ENCODE results near the gene ZDHHC8. TPM values are rescaled to one million over a fixed set of nuclear protein-coding genes. Genes with fewer than 3 reads are reported as not detected.

ZDHHC8 gene
- total and polyA plus RNA-seq, 10 of the 15 experiments (the other 5 are each of a cell fraction or from before 2014, with no cell fraction given) = 0.03 to 46.3 (median 5.3) TPM

DNA sequence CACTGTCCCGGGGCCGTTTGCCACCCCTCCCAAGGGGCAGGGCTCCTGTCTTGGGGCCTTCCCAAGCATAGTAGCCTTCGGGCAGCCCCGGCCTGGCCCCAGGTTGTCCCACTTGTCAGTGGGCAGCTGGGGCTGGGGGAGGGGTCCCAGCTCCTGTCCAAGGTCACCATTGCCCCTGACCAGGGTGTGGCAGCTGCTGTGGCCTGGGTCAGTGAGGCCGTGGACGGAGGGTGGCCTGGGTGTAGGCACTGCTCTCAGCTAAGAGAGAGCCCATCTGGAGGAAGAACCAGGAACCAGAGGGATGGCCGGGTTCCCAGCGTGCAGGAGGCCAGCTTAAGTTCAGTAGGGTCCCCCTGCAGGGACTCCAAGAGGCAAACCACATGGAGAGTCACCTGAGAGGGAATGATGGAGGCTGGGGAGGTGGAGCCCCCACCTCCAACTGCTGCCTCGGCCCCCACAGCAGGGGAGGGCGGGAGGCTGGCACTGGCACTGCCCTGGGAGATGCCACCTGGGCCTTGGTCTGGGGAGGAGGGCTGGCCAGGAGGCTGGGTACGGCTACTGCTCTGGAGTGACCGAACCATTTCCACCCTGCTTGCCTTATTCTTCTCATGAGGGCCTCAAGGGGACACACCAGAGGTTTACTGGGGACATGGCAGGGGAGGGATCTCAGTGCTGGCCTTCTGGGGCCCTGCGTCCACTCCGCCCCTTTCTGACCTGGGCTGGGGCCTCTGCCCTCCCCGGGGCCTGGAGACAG, 26.0 kb downstream of the ZDHHC8 start:
- in situ Hi-C loops (cut with MboI) (loop anchor here (10.0 kb wide), 2 partner anchors 107 to 137 kb away; partner anchors contain the start of gene RTN4R), intact Hi-C loops (cut with micrococcal nuclease; ENCODE audit: unreplicated experiment) (loop anchor here (1.0 to 5.0 kb wide), 5 partner anchors 80 to 340 kb away; partner anchors contain the start of genes KLHL22 and RTN4R)
- H3K9me3 ChIP-seq (replicated peaks; ENCODE audit: control insufficient read depth, insufficient read depth, low read length) = no peaks in the 10 kb centered on the region
- RAD21 ChIA-PET (ENCODE audit: unreplicated experiment) = interaction anchor here (0.8 to 1.3 kb wide), 6 partner anchors 11 to 129 kb away, joined by 3 to 21 read pairs (median 4); no protein-coding TSS in a partner anchor
- DNase-seq (ENCODE audit: low read depth, low spot score) (no peak), FAIRE-seq (no peak), ATAC-seq (no peak)
- TF ChIP-seq SPI1 (IDR thresholded peaks at IDR 0.05; ENCODE audit: borderline replicate concordance, insufficient read depth, low read depth, low read length) = no peak
- no peak for TF ChIP-seq FOXK2 (IDR thresholded peaks at IDR 0.05)
- TF ChIP-seq ASH2L (IDR thresholded peaks at IDR 0.05; ENCODE audit: borderline replicate concordance, low read depth) = no peak
- TF ChIP-seq RAD21 (IDR thresholded peaks at IDR 0.05; ENCODE audit: insufficient read depth, low read depth, low read length) = no peak
- TF ChIP-seq, protein P1, sequence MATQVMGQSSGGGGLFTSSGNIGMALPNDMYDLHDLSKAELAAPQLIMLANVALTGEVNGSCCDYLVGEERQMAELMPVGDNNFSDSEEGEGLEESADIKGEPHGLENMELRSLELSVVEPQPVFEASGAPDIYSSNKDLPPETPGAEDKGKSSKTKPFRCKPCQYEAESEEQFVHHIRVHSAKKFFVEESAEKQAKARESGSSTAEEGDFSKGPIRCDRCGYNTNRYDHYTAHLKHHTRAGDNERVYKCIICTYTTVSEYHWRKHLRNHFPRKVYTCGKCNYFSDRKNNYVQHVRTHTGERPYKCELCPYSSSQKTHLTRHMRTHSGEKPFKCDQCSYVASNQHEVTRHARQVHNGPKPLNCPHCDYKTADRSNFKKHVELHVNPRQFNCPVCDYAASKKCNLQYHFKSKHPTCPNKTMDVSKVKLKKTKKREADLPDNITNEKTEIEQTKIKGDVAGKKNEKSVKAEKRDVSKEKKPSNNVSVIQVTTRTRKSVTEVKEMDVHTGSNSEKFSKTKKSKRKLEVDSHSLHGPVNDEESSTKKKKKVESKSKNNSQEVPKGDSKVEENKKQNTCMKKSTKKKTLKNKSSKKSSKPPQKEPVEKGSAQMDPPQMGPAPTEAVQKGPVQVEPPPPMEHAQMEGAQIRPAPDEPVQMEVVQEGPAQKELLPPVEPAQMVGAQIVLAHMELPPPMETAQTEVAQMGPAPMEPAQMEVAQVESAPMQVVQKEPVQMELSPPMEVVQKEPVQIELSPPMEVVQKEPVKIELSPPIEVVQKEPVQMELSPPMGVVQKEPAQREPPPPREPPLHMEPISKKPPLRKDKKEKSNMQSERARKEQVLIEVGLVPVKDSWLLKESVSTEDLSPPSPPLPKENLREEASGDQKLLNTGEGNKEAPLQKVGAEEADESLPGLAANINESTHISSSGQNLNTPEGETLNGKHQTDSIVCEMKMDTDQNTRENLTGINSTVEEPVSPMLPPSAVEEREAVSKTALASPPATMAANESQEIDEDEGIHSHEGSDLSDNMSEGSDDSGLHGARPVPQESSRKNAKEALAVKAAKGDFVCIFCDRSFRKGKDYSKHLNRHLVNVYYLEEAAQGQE (IDR thresholded peaks at IDR 0.05; ENCODE audit: low read depth, low read length) = no peak
- no peak for TF ChIP-seq ZNF274 (IDR thresholded peaks at IDR 0.05; ENCODE audit: insufficient read depth, insufficient read length)
- TF ChIP-seq SIN3A (IDR thresholded peaks at IDR 0.05; ENCODE audit: low read depth, low read length) = no peak
- TF ChIP-seq TBL1XR1 (IDR thresholded peaks at IDR 0.05; ENCODE audit: low read depth, low read length) = no peak
- no peaks in the 10 kb centered on the region for H3K36me3 ChIP-seq (ENCODE audit: control insufficient read depth in 2 of 2, insufficient read depth in 2 of 2, low read length in 1 of 2)
- H2AFZ ChIP-seq (ENCODE audit: control insufficient read depth, low read depth, low read length) = no peak overlapping the region
- H3K4me2 ChIP-seq (ENCODE audit: control insufficient read depth, insufficient read depth) = no peak overlapping the region
- CTCF ChIA-PET = interaction anchor here (0.7 to 2.5 kb wide), 18 partner anchors 9 to 186 kb away, joined by 3 to 29 read pairs (median 3); no protein-coding TSS in a partner anchor
- no peak overlapping the region for H3K9ac ChIP-seq (ENCODE audit: control insufficient read depth, insufficient read depth, low read length)
- SMC1A ChIA-PET (ENCODE audit: uncharacterized antibody, unreplicated experiment) = interaction anchor here (0.9 to 1.1 kb wide), 2 partner anchors 129 to 299 kb away, joined by 3 read pairs; no protein-coding TSS in a partner anchor
- BruUV-seq (replicated peaks) = no TSS peak
- 21% methylated on average over 15 of the region's 15 CpGs for WGBS (ENCODE audit: insufficient coverage, insufficient replicate concordance, low lambda C conversion rate, missing lambda C conversion rate)
- POLR2A ChIA-PET = no interaction called here
- H3K27me3 ChIP-seq (replicated peaks in 1 of 2; ENCODE audit: control insufficient read depth in 2 of 2, insufficient read depth in 2 of 2, low read length in 1 of 2) = peaks cover 1 to 2% of the 10 kb centered on the region in 2 experiments; a peak in 3 of 4 replicates
- no peaks in the 10 kb centered on the region for H4K20me1 ChIP-seq (ENCODE audit: control insufficient read depth, insufficient read depth)
- no peaks in the 10 kb centered on the region for H3K4me1 ChIP-seq (ENCODE audit: control insufficient read depth, insufficient read depth, low read length)
- no peaks in the 10 kb centered on the region for H3K79me2 ChIP-seq (ENCODE audit: control insufficient read depth, insufficient read depth, low read length)
- no peak overlapping the region for H3K4me3 ChIP-seq
- no peak overlapping the region for H3K27ac ChIP-seq (ENCODE audit: control insufficient read depth, insufficient read depth)

All from GM12878 (cell line).